Activated T-helper 1 cell treated with Interleukin-2 at 50 U/mL for 16 hours (primary cell): ENCODE measurements around the gene CACNA1C.
"Not testable (repeated sequence)": the region's sequence is repeated elsewhere in the genome, so short reads cannot be mapped to it uniquely, and the experiment has no call there.

ENCODE experiments used
- DNase-seq: peaks from one replicate; pipeline ENCODE4 v3.0.0-alpha.2; 2020; ENCODE audit warnings: low read depth

The CACNA1C gene

GRCh38 chr12:2677142-2677880, 624.5 kb downstream of the CACNA1C start:
- no peak for DNase-seq

- DNase-seq: no peak
These were observed 625.6 kb downstream of the CACNA1C start for GRCh38 chr12:2678426-2678825.

GRCh38 chr12:2679068-2679815, 626.5 kb downstream of the CACNA1C start:
- no peak for DNase-seq

GRCh38 chr12:2679816-2680675, 627.3 kb downstream of the CACNA1C start:
- DNase-seq: no peak

- DNase-seq: no peak
These were observed 627.9 kb downstream of the CACNA1C start for GRCh38 chr12:2680676-2681039.

GRCh38 chr12:2681450-2682205, 628.8 kb downstream of the CACNA1C start:
- DNase-seq: no peak

- no peak for DNase-seq
These were observed 629.8 kb downstream of the CACNA1C start for GRCh38 chr12:2682296-2683251.

GRCh38 chr12:2683283-2684025, 630.7 kb downstream of the CACNA1C start:
- no peak for DNase-seq

- DNase-seq: not testable (repeated sequence)
These were observed 631.2 kb downstream of the CACNA1C start for GRCh38 chr12:2684026-2684325.

- not testable (repeated sequence) for DNase-seq
These were observed 633.0 kb downstream of the CACNA1C start for GRCh38 chr12:2685620-2686279.

GRCh38 chr12:2686280-2686646, 633.5 kb downstream of the CACNA1C start:
- no peak for DNase-seq

GRCh38 chr12:2687058-2687457, 634.3 kb downstream of the CACNA1C start:
- no peak for DNase-seq

GRCh38 chr12:2687726-2688125, 634.9 kb downstream of the CACNA1C start:
- DNase-seq: no peak

- no peak for DNase-seq
These were observed 635.7 kb downstream of the CACNA1C start for GRCh38 chr12:2688381-2688931.

- no peak for DNase-seq
These were observed 636.6 kb downstream of the CACNA1C start for GRCh38 chr12:2689393-2689792.

- no peak for DNase-seq
These were observed 637.1 kb downstream of the CACNA1C start for GRCh38 chr12:2689879-2690278.

GRCh38 chr12:2690348-2691005, 637.7 kb downstream of the CACNA1C start:
- no peak for DNase-seq

GRCh38 chr12:2691006-2691344, 638.2 kb downstream of the CACNA1C start:
- peak; percentile 39 for DNase-seq
